Measurements from ENCODE around the gene SH3RF3.

DNA sequence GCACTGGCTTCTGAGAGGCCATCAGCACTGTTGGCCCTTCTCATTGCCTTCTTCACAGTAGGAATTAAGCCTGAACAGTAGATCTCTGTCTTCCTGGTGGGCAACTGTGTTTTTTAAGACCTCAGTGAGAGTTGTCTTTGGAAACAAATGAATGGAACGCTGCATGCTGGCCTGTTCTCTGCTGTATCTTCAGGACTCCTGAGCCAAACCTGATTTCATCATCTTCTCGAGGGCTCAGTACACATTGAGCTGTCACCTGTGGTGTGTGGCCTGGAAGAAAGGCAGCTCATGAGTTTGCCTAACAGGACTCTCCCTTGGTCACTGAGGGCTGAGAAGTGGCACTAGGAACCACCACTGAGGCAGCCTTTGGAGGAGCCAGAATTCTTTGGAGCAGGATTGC lies 39.7 kb downstream of the SH3RF3 start:
- TF ChIP-seq, protein P1, sequence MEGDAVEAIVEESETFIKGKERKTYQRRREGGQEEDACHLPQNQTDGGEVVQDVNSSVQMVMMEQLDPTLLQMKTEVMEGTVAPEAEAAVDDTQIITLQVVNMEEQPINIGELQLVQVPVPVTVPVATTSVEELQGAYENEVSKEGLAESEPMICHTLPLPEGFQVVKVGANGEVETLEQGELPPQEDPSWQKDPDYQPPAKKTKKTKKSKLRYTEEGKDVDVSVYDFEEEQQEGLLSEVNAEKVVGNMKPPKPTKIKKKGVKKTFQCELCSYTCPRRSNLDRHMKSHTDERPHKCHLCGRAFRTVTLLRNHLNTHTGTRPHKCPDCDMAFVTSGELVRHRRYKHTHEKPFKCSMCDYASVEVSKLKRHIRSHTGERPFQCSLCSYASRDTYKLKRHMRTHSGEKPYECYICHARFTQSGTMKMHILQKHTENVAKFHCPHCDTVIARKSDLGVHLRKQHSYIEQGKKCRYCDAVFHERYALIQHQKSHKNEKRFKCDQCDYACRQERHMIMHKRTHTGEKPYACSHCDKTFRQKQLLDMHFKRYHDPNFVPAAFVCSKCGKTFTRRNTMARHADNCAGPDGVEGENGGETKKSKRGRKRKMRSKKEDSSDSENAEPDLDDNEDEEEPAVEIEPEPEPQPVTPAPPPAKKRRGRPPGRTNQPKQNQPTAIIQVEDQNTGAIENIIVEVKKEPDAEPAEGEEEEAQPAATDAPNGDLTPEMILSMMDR (IDR thresholded peaks at IDR 0.05): no peak
- TF ChIP-seq POLR2A (IDR thresholded peaks at IDR 0.05): no peak
